NCI-H1048 (cell line): Measurements from ENCODE around the gene SMOC2.

Source experiments
- DNase-seq: peaks from one replicate; lab custom pipeline; 2025; lab: John Stamatoyannopoulos, UW

SMOC2 gene, protein sequence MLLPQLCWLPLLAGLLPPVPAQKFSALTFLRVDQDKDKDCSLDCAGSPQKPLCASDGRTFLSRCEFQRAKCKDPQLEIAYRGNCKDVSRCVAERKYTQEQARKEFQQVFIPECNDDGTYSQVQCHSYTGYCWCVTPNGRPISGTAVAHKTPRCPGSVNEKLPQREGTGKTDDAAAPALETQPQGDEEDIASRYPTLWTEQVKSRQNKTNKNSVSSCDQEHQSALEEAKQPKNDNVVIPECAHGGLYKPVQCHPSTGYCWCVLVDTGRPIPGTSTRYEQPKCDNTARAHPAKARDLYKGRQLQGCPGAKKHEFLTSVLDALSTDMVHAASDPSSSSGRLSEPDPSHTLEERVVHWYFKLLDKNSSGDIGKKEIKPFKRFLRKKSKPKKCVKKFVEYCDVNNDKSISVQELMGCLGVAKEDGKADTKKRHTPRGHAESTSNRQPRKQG

DNA sequence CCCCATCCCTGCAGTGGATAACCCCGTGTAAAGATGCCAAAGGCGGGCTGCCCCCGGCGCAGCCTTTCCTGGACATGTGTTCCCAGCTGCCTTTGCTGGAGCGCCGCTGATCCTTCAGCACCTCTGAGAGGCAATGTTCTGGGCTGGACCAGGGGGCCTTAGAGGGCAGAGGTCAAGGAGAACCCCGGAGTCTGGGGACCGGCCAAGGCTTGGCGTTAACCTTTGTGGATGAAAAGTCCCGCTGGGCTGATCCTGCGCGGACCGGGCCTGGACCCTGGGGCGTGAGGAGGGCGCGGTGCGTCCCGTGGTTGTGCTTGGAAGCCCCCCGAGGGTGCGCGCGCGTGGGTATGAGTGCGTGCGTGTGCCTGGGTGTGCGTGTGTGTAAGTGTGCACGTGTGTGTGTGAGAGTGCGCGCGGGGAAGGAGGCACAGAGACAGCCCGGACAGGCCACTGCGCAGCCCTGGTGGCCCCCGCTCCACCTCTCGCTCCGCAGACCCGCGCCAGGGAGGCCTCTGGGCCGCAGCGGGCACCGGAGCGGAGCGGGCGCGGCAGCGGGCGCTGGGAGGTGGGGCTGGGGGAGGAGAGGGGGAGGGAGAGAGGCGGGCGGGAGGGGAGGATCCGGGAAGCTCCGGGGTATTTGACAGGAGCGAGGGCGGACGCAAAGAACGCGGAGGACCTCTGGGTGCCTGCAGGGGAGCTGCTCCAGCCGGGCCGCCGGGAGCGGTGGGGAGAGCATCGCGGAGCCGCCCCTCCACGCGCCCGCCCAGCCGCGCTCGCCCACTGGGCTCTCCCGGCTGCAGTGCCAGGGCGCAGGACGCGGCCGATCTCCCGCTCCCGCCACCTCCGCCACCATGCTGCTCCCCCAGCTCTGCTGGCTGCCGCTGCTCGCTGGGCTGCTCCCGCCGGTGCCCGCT is at the start of gene SMOC2:
Gene SMOC2, plus strand, starts transcription at position 665 of the 914 bp plus-strand sequence. Its CDS starts 187 bp downstream, at position 852.
- no peak for DNase-seq

DNA sequence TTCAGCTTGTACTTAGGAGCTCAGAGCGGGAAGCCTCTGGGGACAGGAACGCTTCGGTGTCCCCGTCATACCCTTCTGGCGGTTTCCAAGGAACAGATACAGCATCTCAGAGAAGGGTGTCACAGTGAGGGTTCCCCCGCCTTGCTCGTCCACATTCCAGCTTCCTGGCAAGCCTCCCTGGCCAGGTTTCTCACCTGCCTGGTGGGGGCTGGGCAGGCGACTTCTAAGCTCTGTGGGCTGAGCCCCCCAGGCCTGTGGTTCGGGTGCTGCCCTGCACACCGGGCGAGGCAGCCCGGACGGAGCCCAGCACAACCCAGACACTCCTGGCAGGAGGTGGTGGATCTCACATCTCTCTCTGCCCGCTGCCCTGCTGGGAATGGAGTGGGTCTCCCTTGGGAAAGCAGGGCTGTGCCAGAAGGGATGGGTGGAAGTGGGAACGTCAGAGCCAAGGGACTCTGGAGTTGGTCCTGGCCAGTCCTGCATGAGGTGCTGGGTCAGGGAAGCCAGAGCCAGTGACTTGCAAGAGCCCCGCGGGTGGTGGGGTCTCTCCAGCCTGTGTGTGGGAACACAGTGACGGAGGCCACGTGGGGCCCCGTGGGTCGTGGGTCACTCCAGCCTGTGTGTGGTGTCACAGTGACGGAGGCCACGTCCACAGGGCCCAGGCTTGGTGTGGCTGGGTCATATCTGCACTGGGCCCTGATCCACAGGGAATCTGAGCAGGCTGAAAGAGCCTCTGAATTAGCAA is 47.7 kb upstream of the SMOC2 start:
- no peak for DNase-seq

DNA sequence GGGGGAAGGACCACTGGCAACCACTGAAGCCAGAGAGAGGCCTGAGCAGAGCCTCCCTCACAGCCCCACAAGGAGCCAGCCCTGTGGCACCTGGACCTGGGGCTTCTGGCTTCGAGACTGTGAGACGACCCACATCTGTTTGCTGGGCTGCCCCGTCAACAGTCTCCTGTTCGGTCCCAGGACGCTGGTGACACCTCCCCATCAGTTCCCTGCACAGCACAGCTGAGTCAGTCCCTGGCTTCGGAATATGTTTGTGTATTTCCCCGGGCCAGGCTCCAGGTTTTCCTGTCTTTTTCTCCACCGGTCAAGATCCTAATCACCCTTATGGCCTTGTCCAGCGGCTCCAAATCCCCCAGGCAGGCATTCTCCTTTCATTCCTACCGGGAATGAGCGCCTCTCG is 46.4 kb upstream of the SMOC2 start:
- no peak for DNase-seq

DNA sequence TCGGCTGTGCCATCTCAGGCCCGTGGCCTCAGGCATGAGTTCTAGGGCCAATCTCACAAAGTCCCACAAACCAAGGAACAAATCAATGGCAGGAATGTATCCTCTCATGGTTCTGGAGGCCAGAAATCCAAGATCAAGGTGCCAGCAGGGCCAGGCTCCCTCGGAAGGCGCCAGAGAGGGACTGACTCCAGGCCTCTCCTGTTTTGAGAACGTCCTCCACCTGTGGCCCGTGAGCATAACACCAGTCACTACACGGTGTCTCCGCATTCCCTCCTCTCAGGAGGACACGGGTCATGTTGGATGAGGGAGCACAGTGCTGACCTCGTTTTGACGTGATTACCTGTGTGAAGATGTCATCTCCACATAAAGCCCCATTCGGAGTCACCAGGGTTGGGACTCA is 45.0 kb upstream of the SMOC2 start:
- DNase-seq = no peak

DNA sequence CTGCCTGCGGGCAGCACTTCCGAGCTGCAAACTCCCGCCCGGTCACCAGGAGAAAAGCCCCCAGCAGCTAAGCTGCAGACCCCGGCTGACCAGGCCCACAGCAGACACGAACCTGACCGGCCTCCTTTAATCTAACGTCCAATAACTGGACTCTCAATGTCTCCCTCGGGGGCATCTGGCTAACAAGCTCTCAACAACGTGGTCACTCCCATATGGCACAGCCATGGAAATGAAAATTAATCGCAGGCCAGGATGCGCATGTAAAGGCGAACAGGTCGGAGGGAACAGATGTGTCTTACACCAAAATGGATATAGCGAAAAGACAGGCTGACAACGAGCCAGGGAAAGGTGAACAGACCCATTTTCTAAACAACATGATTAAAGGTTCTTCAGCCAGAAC is 44.4 kb upstream of the SMOC2 start:
- no peak for DNase-seq

DNA sequence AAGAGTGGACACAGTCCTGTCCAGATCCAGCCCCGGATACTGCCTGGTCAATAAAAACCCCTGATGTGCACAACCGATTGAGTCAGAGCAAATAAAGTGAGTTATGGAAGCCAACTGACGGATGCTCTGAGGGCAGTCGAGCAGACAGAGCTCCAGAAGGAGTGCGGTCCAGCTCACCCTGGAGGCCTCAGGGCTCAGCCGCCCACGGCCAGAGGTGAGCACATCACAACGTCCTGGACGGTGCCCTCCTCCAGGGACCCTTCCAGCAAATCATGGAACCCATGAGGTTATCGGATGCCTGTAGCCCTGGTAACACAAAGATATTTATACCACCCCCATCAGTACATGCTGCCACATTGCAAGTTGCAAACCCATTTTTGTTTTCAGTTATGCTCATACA is 44.0 kb upstream of the SMOC2 start:
- no peak for DNase-seq

DNA sequence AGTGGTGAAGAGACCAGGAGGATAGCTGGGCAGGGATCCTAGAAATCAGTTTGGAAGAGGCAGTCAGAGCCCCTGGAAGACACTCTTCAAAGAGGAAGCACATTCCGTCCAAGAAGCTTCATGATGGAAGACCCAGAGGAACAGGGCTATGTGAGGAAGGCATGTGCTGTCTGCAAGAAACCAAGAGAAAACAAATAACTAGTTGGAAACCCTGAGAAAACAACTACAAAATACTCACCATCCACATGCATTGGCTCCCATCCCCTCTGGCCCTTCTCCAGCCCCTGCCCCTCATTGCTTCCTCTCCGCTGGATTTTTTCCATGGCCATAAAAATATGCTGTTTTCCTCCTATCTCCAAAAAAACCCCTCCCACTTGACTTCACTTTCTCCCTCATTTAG is 40.9 kb upstream of the SMOC2 start:
- DNase-seq = no peak

DNA sequence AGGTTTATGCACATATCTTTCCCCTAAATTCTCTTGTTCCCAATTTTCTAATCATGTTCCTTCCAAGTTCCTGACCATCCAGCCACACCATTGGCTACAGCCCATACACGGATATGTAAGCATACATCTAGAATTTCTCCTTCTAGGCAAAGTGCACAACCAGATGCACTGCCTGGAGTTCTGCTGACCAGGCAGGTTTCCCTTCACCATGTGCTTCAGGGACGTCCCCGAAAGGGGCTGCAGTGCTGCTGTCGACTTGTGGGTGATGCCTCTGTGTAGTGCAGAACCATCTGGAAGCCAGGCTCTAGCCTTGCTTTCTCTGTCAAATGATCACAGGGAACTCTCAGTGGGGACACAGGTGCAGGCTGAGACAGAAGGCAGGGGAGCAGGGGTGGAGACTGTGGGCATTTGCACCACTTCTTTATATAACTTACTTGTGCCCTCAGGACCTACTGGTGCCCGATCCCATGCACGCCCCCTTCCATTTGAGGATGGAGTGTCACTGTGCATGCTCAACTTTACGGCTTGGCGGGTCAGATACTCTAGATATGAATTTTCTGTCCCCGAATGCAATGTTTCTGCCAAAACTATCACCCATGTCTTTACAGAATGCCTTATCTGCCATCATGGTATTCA is 37.5 kb upstream of the SMOC2 start:
- DNase-seq = no peak

DNA sequence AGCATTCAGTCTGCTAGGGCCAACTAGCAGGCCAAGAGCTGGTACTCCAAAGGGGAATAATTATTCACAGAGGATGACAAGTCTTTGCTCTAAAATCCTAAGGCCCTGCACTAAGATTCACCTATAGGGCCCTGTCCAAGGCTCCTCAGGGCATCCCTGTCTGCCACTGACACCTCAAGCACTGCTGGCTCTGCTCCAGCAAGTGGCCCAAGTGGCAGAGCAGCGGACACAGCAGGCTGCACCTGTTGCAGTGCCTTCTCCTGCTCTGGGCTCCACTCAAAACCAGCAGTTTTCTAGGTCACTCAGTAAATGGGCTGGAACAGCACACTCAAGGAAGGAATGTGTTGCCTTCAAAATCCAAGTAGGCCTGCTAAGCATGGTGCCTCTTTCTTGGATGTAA is 36.4 kb upstream of the SMOC2 start:
- DNase-seq = no peak

DNA sequence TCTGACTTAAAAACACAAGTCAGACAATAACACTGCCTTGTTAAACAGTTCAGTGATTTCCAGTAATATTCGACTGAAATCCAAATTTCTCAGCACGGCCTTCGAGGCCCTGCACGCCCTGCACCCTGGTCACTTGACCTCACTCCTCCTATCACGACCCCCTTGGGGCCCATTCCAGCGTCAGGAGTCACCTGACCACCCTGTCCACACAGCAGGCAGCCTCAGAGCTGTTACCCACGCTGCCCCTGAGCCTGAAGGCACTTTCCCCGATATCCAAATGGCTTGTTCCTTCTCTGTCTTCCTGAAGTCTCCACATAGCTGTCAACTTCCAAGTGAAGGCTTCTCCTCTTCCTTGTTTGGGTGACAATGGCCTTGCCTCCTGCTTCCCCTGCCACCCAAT is 33.1 kb upstream of the SMOC2 start:
- no peak for DNase-seq

DNA sequence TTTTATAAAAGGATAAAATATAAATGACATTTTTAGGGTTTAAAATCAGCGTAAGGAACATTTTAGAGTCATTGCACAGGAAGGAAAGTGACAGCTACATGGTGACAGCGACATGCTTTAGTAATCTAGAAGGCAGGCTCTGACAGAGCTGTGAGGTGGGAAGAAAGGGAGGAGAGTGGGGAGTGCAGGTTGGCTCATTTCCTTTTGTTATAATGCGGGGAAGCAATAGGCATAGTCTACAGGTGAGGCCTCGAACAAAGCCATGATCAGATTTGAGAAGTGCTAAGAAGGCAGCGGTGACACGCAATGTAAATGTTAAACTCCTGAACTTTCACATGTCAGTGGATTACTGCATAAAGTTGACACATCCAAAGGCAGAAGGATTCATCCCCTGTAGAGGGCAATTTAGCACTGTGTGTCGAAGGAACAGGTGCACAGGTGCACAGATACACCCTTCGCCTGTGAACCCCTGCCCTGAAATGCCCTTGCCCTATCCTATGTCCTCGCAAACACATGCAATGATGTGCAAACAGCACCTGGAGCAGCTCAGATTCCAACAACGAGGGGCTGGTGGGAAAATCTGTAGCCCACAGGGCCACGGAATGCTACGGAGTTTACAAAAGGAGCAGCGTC is 32.4 kb upstream of the SMOC2 start:
- DNase-seq = no peak

DNA sequence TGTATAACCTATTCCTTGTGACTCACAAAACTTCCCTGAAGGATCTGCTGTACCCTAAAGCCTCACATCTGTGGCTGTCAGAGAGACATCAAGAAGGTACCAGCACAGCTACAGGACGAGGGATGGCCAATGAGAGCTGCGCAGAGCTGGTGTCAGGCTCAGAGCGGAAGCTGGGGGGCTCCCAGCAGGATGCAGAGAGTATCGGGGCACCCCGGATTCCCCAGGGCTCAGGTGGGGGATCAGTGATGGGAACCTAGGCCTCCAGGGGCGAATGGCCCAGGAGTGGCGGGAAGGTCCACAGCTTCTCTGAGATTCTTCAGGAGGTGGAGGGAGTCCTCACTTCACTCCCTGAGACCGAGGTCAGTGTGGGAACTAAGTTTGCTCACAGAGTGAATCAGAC is 30.9 kb upstream of the SMOC2 start:
- DNase-seq = no peak

DNA sequence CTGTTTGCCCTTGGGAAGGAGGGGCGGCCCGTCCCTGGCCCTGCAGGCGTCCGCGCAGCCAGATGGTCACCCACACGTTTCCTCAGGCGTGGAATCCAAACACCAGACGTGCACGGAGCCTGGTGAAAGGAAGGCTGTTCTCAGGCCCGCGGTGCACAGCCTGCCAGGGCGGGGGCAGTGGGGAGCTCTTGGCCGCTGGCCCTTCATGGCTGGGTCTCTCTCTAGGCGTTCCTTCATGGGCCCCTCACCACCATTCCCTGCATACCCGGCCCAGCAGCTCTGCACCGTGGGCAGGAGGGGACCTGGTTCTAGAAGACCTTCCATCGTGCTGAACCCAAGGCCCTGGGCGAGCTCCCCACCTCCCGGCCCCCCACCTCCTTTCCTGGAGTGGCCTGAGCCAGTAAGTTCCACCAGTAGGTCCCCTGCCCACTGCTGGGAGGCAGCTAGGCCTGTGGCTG is 30.4 kb upstream of the SMOC2 start:
- no peak for DNase-seq

DNA sequence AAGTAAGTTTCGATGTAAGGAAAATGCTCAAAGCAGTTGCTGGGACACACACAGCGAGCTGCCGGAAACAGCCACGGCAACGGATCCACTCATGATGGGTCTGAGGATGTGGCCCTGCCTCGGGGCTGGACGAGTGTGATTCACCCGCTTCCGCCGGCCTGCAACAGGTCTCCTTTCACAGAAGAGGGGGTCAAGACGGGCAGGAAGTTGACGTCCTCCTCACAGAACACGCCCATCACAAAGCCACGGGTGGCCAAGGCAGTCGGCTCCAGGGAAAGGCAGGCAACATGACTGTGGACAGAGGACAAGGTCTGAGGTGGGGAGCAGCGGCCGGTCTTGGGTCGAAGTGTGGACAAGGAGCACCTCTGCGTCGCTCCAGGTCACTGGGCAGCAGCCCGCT is 29.9 kb upstream of the SMOC2 start:
- no peak for DNase-seq

DNA sequence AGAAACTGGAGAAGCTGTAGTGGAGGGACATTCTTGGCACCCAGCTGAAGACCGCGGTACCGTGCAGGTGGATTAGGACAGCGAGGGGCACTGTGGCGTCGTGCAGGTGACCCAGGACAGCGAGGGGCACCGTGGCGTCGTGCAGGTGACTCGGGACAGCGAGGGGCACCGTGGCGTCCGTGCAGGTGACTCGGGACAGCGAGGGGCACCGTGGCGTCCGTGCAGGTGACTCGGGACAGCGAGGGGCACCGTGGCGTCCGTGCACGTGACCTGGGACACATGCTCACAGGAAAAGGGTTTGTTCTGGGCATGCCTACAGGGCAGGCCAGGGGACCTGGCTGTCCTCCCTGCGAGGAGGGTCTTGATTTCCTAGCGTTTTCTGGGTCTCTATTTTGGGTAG is 29.2 kb upstream of the SMOC2 start:
- DNase-seq = no peak

DNA sequence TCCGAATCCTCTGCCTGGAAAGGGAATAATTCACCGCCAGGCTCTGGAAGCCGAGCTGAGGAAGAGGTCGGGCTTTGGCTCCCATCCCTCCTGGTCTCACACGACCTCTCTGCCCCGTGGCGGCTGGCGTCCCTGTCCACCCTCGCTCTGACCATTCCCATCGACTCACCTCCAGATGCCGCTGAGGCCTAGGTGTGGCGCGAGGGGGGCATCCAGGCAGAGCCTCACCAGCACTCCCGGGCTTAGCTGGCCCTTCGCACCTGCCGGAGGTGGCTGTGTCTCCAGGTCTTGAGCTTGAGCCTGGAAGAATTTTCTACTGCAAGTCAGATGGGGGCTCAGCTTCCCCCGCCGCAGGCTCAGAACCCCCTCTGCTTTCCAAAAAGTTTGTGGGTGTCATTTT is 28.5 kb upstream of the SMOC2 start:
- DNase-seq = no peak

DNA sequence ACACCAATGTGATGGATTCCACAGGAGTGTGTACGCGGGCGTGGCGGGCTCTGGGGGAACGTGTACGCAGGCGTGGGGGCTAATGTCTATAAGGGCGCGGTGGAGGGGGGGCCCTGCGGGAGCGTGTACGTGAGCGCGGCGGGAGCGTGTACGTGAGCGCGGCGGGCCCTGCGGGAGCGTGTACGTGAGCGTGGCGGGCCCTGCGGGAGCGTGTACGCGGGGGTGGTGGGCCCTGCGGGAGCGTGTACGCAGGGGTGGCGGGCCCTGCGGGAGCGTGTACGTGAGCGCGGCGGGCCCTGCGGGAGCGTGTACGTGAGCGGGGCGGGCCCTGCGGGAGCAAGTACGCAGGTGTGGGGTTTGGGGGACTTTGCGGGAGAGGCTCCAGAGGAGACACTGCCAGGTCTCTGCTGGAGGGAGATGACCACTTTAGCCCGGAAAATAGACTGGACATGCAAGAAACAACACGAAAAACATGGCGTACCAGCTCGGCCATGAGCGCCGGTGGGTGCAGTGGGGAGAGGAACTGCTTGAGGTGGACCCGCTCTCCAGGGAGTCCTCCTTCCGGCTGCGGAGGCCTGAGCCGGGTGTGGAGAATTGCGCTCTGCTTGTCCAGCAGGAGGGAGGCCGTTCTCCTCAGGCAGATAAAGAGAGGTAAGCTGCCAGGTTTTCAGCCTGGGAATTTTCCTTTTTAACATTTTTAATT is 27.8 kb upstream of the SMOC2 start:
- DNase-seq = no peak

DNA sequence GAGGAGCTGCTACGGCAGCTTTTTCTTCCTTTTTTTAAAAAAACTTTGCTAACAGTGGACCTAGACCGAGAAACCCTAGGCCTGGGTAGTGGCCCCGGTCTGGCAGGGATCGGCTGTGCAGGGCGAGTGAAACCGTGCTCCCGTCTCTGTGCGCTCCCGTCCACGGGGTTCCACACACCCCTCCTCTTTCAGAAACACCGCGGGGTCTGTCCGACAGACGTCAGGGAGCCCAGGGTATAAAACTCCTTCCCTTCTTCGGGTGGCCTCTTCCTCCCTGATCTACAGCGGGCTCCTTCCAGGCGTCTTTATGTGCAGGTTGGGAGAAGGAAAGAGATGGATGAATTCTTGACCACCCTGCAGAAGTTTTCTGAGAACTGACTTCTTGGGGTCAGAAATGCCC is 27.1 kb upstream of the SMOC2 start:
- no peak for DNase-seq

DNA sequence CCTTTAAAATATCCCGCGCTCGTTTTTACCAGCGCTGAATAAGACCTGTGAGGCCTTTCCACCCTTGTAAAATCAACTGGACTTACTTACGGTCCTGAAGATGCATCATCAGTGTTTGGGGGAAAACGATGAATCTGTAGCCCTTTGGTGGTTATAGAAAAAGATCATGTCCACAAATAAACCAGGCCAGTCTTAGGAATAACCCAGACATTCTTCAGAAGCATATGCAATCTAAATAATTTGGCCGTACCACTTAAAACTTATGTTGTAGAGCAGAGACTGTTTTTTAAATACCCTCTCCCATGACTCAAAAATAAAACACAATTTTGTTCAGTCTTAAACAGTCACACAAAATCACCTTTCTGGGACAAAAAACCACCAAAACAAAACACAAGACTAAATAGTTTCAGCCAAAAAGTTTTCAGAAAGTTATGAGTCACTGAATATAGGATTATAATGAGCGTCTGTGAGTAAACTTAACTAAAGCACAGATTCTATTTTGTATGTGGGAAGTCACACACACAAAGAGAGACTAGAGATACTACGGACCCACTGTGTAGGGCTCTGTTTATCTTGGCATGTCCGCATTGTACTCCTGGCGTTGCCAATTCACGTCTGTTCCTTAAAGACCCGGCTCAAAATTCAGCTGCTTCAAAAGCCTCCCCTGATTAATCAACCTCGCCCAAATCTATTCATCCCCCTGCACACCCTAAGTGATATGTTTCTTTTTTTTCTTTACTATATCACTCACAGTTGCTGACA is 26.5 kb upstream of the SMOC2 start:
- no peak for DNase-seq
